Heart left ventricle (tissue), 13 donors: Measurements from ENCODE around the gene ABCC12.

Experiments used
- POLR2A ChIP-seq, 2 donors: fragments of 450-650 bp; IDR thresholded peaks; one replicate each; pipeline ENCODE4 v1.6.1; 2017; ENCODE audit warnings: antibody characterized with exemption in 2 of 2, mild to moderate bottlenecking in 2 of 2, moderate library complexity in 2 of 2
- TF ChIP-seq, protein P1 (sequence below), 12 donors: fragments of 200-600 bp; sonication (generic) in 4 of 12; IDR thresholded peaks; one replicate each; pipeline versions ENCODE4 v1.5.0 to v1.8.0; 2018 to 2022; ENCODE audit warnings: antibody characterized with exemption in 12 of 12, mild to moderate bottlenecking in 5 of 12
- donor health status: ischemic (EF 13 %, LVEDD 7.1; RV severe dilation, severe dysfunction).
- donor health status: DM: no; HTN: yes; CAD: no.
- donor health status: DM: no; HTN: no; CAD: no.
- donor health status: ischemic (EF 25% LVEDD 6.9; RV normal size, moderate dysfunction).
- donor health status: ischemic (EF 25% LVEDD 5.7; RV mildly dilated, moderate dysfunction).
- donor health status: ischemic (EF 35%, LVEDD 5.7; RV mildly dilated, moderate dysfunction).
- donor health status: nonischemic (EF 11% LVEDD 7.7; RV severe dilation, severe dysfunction).
- donor health status: DM: yes; HTN: yes; CAD: no.
- donor health status: PGD.
- donor health status: ischemic (EF 29% LVEDD 5.4; RV normal size, mild dysfunction).
- donor health status: nonischemic (EF 23%, LVEDD 6.1; RV moderate dilation, normal function).

DNA sequence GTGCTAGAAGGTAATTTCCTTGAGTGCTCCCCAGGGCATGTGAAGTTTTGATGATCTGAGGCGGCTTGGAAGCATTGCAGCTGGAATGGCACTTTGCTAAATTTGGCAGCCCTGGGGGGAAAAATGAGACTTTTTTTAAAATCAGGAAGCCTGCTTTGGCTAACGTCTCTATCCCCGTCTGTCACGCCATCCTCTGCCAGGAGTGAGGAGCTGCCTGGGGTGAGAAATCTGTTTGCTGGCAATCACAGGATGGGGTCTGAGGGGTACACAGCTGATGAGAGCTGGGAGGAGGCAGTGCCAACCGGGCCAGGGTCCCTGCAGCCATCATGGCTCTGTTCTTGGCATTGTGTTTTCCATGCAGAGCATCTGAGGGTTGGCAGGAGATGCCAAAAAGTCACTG, 2.0 kb downstream of the ABCC12 start:
- TF ChIP-seq, protein P1, sequence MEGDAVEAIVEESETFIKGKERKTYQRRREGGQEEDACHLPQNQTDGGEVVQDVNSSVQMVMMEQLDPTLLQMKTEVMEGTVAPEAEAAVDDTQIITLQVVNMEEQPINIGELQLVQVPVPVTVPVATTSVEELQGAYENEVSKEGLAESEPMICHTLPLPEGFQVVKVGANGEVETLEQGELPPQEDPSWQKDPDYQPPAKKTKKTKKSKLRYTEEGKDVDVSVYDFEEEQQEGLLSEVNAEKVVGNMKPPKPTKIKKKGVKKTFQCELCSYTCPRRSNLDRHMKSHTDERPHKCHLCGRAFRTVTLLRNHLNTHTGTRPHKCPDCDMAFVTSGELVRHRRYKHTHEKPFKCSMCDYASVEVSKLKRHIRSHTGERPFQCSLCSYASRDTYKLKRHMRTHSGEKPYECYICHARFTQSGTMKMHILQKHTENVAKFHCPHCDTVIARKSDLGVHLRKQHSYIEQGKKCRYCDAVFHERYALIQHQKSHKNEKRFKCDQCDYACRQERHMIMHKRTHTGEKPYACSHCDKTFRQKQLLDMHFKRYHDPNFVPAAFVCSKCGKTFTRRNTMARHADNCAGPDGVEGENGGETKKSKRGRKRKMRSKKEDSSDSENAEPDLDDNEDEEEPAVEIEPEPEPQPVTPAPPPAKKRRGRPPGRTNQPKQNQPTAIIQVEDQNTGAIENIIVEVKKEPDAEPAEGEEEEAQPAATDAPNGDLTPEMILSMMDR (IDR thresholded peaks at IDR 0.05): no peak
- no peak for TF ChIP-seq POLR2A (IDR thresholded peaks at IDR 0.05)
